A549 (cell line): Measurements from ENCODE around the gene TNNI3. TPM values are rescaled to one million over a fixed set of nuclear protein-coding genes. Genes with fewer than 3 reads are reported as not detected.

Experiments
- ATAC-seq, 2 experiments: fragments of 200-7000 bp in 1 of 2; fragments of >200 bp in 1 of 2; cut with Nextera tagmentation in 1 of 2; cut with Tn5 transposase in 1 of 2; 3 replicates each; pipeline versions ENCODE4 v1.8.0 to v1.9.1; 2018 to 2020; ENCODE audit warnings: mild to moderate bottlenecking in 1 of 2, moderate library complexity in 1 of 2
- CTCF ChIA-PET: fragments of 300-600 bp; sonication (Branson Sonifier 250); formaldehyde crosslinking; extraction: SDS; loops from one replicate; lab custom pipeline; 2021; ENCODE audit warnings: antibody characterized with exemption, inconsistent platforms; lab: Yijun Ruan, JAX
- POLR2A ChIA-PET: fragments of 350-600 bp; formaldehyde crosslinking; extraction: SDS; loops from one replicate; lab custom pipeline; 2021; ENCODE audit warnings: antibody characterized with exemption, inconsistent platforms; lab: Yijun Ruan, JAX
- DNase-seq, 2 experiments: peaks; one replicate each; pipeline versions ENCODE4 v3.0.0 to v3.0.0-alpha.2; 2011 to 2016; ENCODE audit warnings: low read depth in 1 of 2, low spot score in 1 of 2
- FAIRE-seq: peaks from 2 replicates; lab custom pipeline; 2011; peaks lifted over from hg19 to GRCh38; lab: Jason Lieb, UNC
- H3K27ac ChIP-seq, 2 experiments: fragments of >200 bp; sonication (Bioruptor Twin); formaldehyde crosslinking; 3 replicates each; pipeline ENCODE4 v1.5.1; 2016 to 2017
- H3K4me1 ChIP-seq: fragments of >200 bp; sonication (Bioruptor Twin); formaldehyde crosslinking; 3 replicates; pipeline ENCODE4 v1.6.1; 2016
- H3K4me2 ChIP-seq: fragments of >200 bp; sonication (Bioruptor Twin); formaldehyde crosslinking; 3 replicates; pipeline ENCODE4 v1.6.1; 2016
- H3K4me3 ChIP-seq: fragments of >200 bp; sonication (Bioruptor Twin); formaldehyde crosslinking; 3 replicates; pipeline ENCODE4 v1.5.1; 2016
- H3K9me3 ChIP-seq: fragments of >200 bp; sonication (Bioruptor Twin); formaldehyde crosslinking; 3 replicates; pipeline ENCODE4 v1.6.1; 2016
- BHLHE40 ChIP-seq: IDR thresholded peaks from 2 replicates; pipeline ENCODE4 v1.6.1; 2012; ENCODE audit warnings: low read depth, low read length, inconsistent platforms
- CHD4 ChIP-seq: fragments of 200-600 bp; sonication (generic); IDR thresholded peaks from 2 replicates; pipeline ENCODE4 v1.6.1; 2016; ENCODE audit warnings: antibody characterized with exemption, mild to moderate bottlenecking, borderline replicate concordance
- EHMT2 ChIP-seq: fragments of 200-600 bp; sonication (generic); IDR thresholded peaks from 2 replicates; pipeline ENCODE4 v1.6.1; 2016; ENCODE audit warnings: antibody characterized with exemption, low read depth, mild to moderate bottlenecking, moderate library complexity
- EP300 ChIP-seq, 2 experiments: fragments of >200 bp; sonication (Bioruptor Twin); formaldehyde crosslinking; IDR thresholded peaks; 2 replicates in 1 of 2; 3 replicates in 1 of 2; pipeline ENCODE4 v1.6.1; 2016 to 2017
- FOXS1 ChIP-seq: fragments of 250-450 bp; sonication (Bioruptor Pico); IDR thresholded peaks from 2 replicates; pipeline ENCODE4 v1.5.0; 2020; ENCODE audit warnings: mild to moderate bottlenecking, moderate library complexity
- HES2 ChIP-seq: fragments of >200 bp; sonication (Bioruptor Twin); formaldehyde crosslinking; IDR thresholded peaks from 2 replicates; pipeline ENCODE4 v1.6.1; 2016
- KDM1A ChIP-seq: fragments of 200-600 bp; sonication (generic); IDR thresholded peaks from 2 replicates; pipeline ENCODE4 v1.6.1; 2016; ENCODE audit warnings: low read depth, mild to moderate bottlenecking
- MAX ChIP-seq: IDR thresholded peaks from 2 replicates; pipeline ENCODE4 v1.6.1; 2012
- MAZ ChIP-seq: fragments of 150-350 bp; IDR thresholded peaks from 2 replicates; pipeline ENCODE4 v1.6.1; 2014; ENCODE audit warnings: antibody characterized with exemption, low read depth, low read length, borderline replicate concordance
- MYC ChIP-seq: IDR thresholded peaks from 2 replicates; pipeline ENCODE4 v1.6.1; 2012; ENCODE audit warnings: mild to moderate bottlenecking, inconsistent platforms, low read length, improper control_type of control experiment, borderline replicate concordance
- NPAS2 ChIP-seq: fragments of 250-450 bp; sonication (Bioruptor Pico); IDR thresholded peaks from 2 replicates; pipeline ENCODE4 v1.8.0; 2022; ENCODE audit warnings: mild to moderate bottlenecking, moderate library complexity, borderline replicate concordance
- PHF8 ChIP-seq: fragments of 200-600 bp; sonication (generic); IDR thresholded peaks from 2 replicates; pipeline ENCODE4 v1.6.1; 2016; ENCODE audit warnings: low read depth, mild to moderate bottlenecking, antibody characterized with exemption, moderate library complexity, borderline replicate concordance
- POLR2A ChIP-seq: IDR thresholded peaks from 2 replicates; pipeline ENCODE4 v1.6.1; 2012; ENCODE audit warnings: mild to moderate bottlenecking, low read length
- POLR2AphosphoS2 ChIP-seq: conservative IDR thresholded peaks from 2 replicates; pipeline ENCODE4 v1.6.1; 2012; ENCODE audit warnings: low read length, improper control_type of control experiment, inconsistent platforms
- WGBS: methylation state at CpG from one replicate; pipeline ENCODE4 v1.1.6; 2017; ENCODE audit errors: missing lambda C conversion rate; 5-methylcytosine and 5-hydroxymethylcytosine counted together
- polyA plus RNA-seq, 4 experiments: library from polyadenylated mRNA; depleted of rRNA in 3 of 4; stranded (reverse); fragments of >200 nt; fragmentation: RNase III in 1 of 4; extraction: RNeasy Plus Mini Kit Qiagen cat#74134 plus additional on column Dnase treatment in 1 of 4; gene quantifications; 2 replicates in 3 of 4; 3 replicates in 1 of 4; pipeline ENCODE4 v1.2.3, GENCODE V29; 2011 to 2017
- TF ChIP-seq, protein P1 (sequence below): fragments of 450-650 bp; IDR thresholded peaks from 2 replicates; pipeline ENCODE4 v1.6.1; 2014; ENCODE audit warnings: antibody characterized with exemption
- TF ChIP-seq, protein P2 (sequence below): fragments of 250-450 bp; sonication (Bioruptor Pico); IDR thresholded peaks from 2 replicates; pipeline ENCODE4 v1.5.0; 2021; ENCODE audit warnings: mild to moderate bottlenecking, moderate library complexity, borderline replicate concordance

TNNI3 gene
- polyA plus RNA-seq, 2 of the 4 experiments (the other 2 are of a cell fraction) = 6.5 to 7.8 TPM

DNA sequence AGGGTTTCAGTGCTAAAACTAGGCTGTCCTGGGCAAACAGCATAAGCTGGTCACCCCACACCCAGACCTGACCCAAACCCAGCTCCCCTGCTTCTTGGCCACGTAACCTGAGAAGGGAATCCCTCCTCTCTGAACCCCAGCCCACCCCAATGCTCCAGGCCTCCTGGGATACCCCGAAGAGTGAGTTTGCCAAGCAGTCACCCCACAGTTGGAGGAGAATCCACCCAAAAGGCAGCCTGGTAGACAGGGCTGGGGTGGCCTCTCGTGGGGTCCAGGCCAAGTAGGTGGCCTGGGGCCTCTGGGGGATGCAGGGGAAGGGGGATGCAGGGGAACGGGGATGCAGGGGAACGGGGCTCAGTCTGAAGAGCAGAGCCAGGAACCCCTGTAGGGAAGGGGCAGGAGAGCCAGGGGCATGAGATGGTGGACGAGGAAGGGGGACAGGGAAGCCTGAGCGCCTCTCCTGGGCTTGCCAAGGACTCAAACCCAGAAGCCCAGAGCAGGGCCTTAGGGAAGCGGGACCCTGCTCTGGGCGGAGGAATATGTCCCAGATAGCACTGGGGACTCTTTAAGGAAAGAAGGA lies 42.9 kb downstream of the TNNI3 start:
- no peak for ATAC-seq

GRCh38 chr19:55113570-55114039 lies 43.9 kb downstream of the TNNI3 start:
- POLR2A ChIA-PET = no interaction called here
- peak; percentile 76 for TF ChIP-seq BHLHE40
- no peak for TF ChIP-seq MAZ
- DNase-seq (peak; percentile 56 to 81), FAIRE-seq (no peak), ATAC-seq (peak in 1 of 2 experiments; percentile 7; a peak in 3 of 6 replicates)
- 0 out of 6 replicates have a peak overlapping the region, but pooled peaks of 1 of the 2 experiments have one; percentile 6 for H3K27ac ChIP-seq
- H3K4me2 ChIP-seq = 0 out of 3 replicates have a peak overlapping the region, but pooled peaks have one; percentile 13
- CTCF ChIA-PET = interaction anchor here (0.6 to 1.4 kb wide), 5 partner anchors 10 to 390 kb away, joined by 3 to 5 read pairs (median 4); no protein-coding TSS in a partner anchor
- no peak overlapping the region for H3K4me3 ChIP-seq
- WGBS = 41% methylated on average over 12 of the region's 12 CpGs
- peaks cover 29% of the 10 kb centered on the region for H3K4me1 ChIP-seq
- H3K9me3 ChIP-seq = no peaks in the 10 kb centered on the region

More for the DNA sequence above, 42.9 kb downstream of the TNNI3 start:
- ChIA-PET CTCF (interaction anchor here (0.9 to 4.1 kb wide), 5 partner anchors 26 to 389 kb away, joined by 3 to 33 read pairs (median 4); no protein-coding TSS in a partner anchor), POLR2A (no interaction called here)
- no peak overlapping the region for H3K27ac ChIP-seq
- peak overlapping the region; percentile 94; the same call in 1 of the 3 replicates for H3K4me2 ChIP-seq
- DNase-seq = no peak
- peaks cover 30% of the 10 kb centered on the region for H3K4me1 ChIP-seq
- WGBS = 95% methylated on average over 5 of the region's 9 CpGs
- no peak for TF ChIP-seq FOXS1
- no peak for TF ChIP-seq CHD4
- TF ChIP-seq HES2 = no peak
- TF ChIP-seq MAX = no peak
- TF ChIP-seq EHMT2 = no peak
- TF ChIP-seq POLR2AphosphoS2 = no peak
- no peak for TF ChIP-seq MAZ
- TF ChIP-seq, protein P1, sequence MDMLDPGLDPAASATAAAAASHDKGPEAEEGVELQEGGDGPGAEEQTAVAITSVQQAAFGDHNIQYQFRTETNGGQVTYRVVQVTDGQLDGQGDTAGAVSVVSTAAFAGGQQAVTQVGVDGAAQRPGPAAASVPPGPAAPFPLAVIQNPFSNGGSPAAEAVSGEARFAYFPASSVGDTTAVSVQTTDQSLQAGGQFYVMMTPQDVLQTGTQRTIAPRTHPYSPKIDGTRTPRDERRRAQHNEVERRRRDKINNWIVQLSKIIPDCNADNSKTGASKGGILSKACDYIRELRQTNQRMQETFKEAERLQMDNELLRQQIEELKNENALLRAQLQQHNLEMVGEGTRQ = no peak
- TF ChIP-seq, protein P2, sequence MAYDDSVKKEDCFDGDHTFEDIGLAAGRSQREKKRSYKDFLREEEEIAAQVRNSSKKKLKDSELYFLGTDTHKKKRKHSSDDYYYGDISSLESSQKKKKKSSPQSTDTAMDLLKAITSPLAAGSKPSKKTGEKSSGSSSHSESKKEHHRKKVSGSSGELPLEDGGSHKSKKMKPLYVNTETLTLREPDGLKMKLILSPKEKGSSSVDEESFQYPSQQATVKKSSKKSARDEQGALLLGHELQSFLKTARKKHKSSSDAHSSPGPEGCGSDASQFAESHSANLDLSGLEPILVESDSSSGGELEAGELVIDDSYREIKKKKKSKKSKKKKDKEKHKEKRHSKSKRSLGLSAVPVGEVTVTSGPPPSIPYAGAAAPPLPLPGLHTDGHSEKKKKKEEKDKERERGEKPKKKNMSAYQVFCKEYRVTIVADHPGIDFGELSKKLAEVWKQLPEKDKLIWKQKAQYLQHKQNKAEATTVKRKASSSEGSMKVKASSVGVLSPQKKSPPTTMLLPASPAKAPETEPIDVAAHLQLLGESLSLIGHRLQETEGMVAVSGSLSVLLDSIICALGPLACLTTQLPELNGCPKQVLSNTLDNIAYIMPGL (CRISPR knock-in tag) = no peak
- TF ChIP-seq PHF8 = no peak
- TF ChIP-seq POLR2A = no peak
- TF ChIP-seq EP300 (IDR thresholded peaks at IDR 0.05) = no peak
- no peak for TF ChIP-seq KDM1A
- no peaks in the 10 kb centered on the region for H3K9me3 ChIP-seq
- H3K4me3 ChIP-seq = no peak overlapping the region
- FAIRE-seq = no peak

DNA sequence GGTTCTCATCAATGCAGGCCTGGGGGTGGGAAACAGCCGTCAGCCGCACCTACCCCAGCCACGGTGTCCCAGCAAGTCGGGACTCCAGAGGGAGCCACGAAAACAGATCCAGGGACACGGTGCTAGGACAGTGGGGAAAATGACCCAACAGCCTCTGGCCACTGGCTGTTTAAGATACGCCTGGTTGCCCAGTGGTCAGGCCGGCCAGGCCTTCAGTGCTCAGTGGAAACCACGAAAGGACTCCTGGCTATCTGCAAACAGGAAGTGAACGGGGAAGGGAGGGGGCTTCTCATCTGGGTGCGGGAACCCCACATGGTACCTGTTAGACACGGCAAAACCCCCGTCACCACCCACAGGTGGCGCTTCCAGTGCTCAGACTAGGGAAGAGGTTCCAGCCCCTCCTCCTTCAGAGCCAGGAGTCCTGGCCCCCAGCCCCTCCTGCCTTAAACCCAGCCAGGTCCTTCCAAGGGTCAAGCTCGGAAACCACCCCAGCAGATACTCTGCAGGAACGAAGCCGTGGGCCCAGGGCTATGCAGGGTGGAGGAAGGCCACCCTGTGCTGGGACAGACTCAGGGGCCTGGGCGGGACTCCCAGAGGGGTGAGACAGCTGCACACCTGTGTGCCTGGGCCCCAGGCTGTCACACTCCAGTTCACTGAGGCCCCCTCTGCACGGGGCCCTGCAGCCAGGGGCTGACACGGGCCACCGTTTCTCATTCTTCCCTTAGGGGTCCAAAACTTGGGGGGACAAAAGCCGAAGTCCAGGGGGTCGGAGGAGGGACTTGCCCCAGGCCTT lies 44.6 kb downstream of the TNNI3 start:
- ChIA-PET POLR2A (no interaction called here), CTCF (interaction anchor here (0.5 to 1.4 kb wide), 5 partner anchors 9 to 326 kb away, joined by 3 to 5 read pairs (median 4); no protein-coding TSS in a partner anchor)
- ATAC-seq (no peak), FAIRE-seq (no peak), DNase-seq (no peak)
- Histone ChIP-seq H3K27ac (no peak overlapping the region), H3K9me3 (no peaks in the 10 kb centered on the region), H3K4me3 (no peak overlapping the region), H3K4me1 (peaks cover 24% of the 10 kb centered on the region), H3K4me2 (no peak overlapping the region)
- TF ChIP-seq NPAS2 (CRISPR knock-in tag) (no peak), MYC (no peak), MAZ (no peak)
- 88% methylated on average over 23 of the region's 23 CpGs for WGBS
